ENCODE measurements around the gene TLE1. TPM values are rescaled to one million over a fixed set of nuclear protein-coding genes. Genes with fewer than 3 reads are reported as not detected.

The TLE1 gene
- total RNA-seq, 1 donor from 2014 or later, result 17.9 TPM

DNA sequence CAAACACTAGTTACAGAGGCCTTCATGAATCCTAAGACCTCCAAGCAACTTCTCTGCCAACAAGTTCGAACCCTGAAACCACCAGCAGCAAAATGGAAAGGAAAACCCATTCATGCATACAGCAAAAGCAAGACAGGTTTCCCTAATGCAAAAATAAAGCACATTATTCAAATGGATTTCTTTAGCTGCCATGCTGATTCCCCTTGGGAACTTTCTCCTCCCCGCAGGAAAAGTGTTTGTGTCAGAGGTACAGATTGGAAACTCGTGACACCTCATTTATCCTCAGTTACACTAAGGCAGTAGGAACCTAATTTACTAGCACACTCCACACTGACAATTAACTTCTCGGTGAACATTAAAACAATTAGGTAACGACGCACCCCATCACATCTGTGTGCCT, 63.4 kb downstream of the TLE1 start:
- intact Hi-C loops (cut with DNase I), result no loop called here
- Histone ChIP-seq H3K4me3 (no peak overlapping the region), H3K9me3 (no peaks in the 10 kb centered on the region), H3K27ac (no peak overlapping the region), H3K36me3 (no peaks in the 10 kb centered on the region), H3K27me3 (ENCODE audit: low read depth) (no peaks in the 10 kb centered on the region), H3K4me1 (no peaks in the 10 kb centered on the region)
- ATAC-seq, result no peak
- TF ChIP-seq, protein P1, sequence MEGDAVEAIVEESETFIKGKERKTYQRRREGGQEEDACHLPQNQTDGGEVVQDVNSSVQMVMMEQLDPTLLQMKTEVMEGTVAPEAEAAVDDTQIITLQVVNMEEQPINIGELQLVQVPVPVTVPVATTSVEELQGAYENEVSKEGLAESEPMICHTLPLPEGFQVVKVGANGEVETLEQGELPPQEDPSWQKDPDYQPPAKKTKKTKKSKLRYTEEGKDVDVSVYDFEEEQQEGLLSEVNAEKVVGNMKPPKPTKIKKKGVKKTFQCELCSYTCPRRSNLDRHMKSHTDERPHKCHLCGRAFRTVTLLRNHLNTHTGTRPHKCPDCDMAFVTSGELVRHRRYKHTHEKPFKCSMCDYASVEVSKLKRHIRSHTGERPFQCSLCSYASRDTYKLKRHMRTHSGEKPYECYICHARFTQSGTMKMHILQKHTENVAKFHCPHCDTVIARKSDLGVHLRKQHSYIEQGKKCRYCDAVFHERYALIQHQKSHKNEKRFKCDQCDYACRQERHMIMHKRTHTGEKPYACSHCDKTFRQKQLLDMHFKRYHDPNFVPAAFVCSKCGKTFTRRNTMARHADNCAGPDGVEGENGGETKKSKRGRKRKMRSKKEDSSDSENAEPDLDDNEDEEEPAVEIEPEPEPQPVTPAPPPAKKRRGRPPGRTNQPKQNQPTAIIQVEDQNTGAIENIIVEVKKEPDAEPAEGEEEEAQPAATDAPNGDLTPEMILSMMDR (IDR thresholded peaks at IDR 0.05), result no peak
- no peak for DNase-seq

DNA sequence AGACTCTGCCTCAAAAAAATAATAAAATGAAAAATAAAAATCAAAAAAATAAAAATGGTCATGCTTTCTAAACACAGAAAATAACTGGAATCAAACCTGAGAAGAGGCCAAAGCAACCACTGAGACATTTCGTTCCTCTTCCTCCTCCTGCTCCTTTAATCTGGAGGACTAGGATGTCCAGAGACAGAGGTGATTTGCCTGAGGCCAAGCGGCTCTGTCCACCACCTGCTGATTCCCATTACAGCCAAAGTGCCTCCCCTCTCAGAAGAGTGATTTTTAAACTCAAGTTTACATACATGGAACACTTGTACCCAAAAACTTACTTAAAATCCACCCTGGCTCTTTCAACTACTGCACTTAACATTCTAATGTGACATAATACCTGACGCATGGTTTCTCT, 65.6 kb downstream of the TLE1 start:
- Histone ChIP-seq H3K27ac (no peak overlapping the region), H3K36me3 (peaks cover 7% of the 10 kb centered on the region), H3K4me3 (no peak overlapping the region), H3K9me3 (no peaks in the 10 kb centered on the region), H3K27me3 (ENCODE audit: low read depth) (no peaks in the 10 kb centered on the region), H3K4me1 (peaks cover 12% of the 10 kb centered on the region)
- no peak for ATAC-seq
- TF ChIP-seq, protein P1 (IDR thresholded peaks at IDR 0.05), result no peak
- DNase-seq, result no peak
- intact Hi-C loops (cut with DNase I), result no loop called here

DNA sequence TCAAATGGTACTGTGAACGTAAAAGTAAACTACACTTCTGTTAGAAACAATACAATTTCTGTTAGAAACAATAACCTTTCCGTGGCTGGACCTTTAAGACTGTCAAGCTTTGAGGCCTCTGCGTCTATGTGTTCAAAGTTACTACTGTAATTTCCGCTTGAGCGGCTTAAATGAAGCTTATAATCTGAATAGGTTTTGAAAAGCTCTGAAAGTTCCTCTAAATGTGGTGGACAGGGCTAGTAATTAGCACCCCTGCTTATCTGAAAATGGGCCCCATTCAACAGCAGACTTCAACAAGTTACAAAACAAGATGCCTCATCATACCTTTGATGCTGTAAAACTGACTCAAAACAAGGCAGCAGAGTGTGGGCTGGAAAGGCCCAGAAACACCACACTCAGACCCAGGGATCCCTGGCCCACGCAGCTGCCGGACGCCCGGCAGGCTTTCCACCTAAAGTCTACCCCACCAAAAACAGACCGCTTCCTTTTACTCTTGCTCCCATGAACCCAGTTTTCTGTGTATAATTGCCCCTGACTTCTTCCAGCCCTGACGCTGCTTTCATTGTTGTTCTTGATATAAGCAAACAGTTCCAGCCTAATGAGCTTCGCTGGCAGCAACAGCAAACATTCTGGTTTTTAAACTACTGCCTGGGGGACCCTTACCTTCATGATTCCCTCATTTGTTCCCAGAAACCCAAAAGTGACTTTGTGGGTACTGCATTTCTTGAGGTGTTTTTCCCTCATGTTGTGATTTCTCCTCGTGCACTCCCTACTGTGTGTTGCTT, 66.7 kb downstream of the TLE1 start:
- peaks cover 12% of the 10 kb centered on the region for H3K4me1 ChIP-seq
- TF ChIP-seq, protein P1 (IDR thresholded peaks at IDR 0.05), result no peak
- intact Hi-C loops (cut with DNase I), result no loop called here
- H3K9me3 ChIP-seq, result no peaks in the 10 kb centered on the region
- no peaks in the 10 kb centered on the region for H3K27me3 ChIP-seq (ENCODE audit: low read depth)
- H3K4me3 ChIP-seq, result no peak overlapping the region
- ATAC-seq (no peak), DNase-seq (no peak)
- peaks cover 13% of the 10 kb centered on the region for H3K36me3 ChIP-seq
- H3K27ac ChIP-seq, result no peak overlapping the region

DNA sequence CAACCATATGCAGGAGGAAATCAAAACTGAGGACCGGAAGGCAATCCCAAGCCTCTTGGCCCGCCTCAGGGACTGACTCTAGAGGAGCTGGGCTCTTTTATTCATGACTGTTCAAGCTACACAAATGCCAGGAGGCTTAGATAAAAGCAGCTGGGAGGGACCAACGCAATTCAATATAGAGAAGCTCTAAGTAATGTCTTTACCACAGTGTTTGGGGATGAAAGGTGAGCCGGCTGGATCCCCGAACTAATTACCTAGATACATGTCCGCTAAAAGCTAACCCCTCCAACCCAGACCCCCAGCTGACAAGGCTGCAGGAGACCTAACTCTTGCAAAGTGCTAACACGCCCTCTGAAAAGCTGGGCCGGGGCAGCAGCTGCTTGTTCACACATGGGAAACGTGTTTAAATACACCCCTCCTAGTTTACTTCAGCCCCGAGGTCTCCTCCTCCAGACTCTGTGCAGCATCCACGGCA, 67.5 kb downstream of the TLE1 start:
- peaks cover 13% of the 10 kb centered on the region for H3K36me3 ChIP-seq
- H3K4me1 ChIP-seq, result peaks cover 12% of the 10 kb centered on the region
- ATAC-seq (no peak), DNase-seq (no peak)
- TF ChIP-seq, protein P1 (IDR thresholded peaks at IDR 0.05), result no peak
- H3K27ac ChIP-seq, result no peak overlapping the region
- H3K4me3 ChIP-seq, result no peak overlapping the region
- intact Hi-C loops (cut with DNase I), result no loop called here
- no peaks in the 10 kb centered on the region for H3K9me3 ChIP-seq
- no peaks in the 10 kb centered on the region for H3K27me3 ChIP-seq (ENCODE audit: low read depth)

DNA sequence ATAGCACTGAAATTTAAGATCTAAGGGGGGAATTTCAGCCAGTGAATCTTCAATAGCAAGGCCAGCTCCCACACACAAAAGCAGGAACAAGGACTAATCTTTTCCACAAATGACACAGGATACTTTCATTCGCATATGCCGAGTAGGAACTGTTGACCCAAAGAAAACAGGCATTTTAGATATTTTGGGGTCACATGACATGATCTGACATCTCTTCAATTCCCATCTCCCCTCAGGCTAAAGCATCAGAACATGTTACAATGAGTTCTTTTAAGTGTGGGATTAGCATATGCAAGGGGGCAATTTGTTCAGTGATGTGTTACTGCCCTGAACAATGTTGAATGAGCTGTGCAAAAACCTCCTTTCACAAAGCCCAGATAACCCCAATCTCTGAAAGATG, 68.2 kb downstream of the TLE1 start:
- Histone ChIP-seq H3K4me1 (peaks cover 12% of the 10 kb centered on the region), H3K27ac (no peak overlapping the region), H3K27me3 (ENCODE audit: low read depth) (no peaks in the 10 kb centered on the region), H3K9me3 (no peaks in the 10 kb centered on the region), H3K36me3 (peaks cover 13% of the 10 kb centered on the region), H3K4me3 (no peak overlapping the region)
- TF ChIP-seq, protein P1 (IDR thresholded peaks at IDR 0.05), result no peak
- intact Hi-C loops (cut with DNase I), result no loop called here
- no peak for ATAC-seq
- DNase-seq, result no peak
